Measurements from ENCODE around the gene INAFM1.

INAFM1 gene

DNA sequence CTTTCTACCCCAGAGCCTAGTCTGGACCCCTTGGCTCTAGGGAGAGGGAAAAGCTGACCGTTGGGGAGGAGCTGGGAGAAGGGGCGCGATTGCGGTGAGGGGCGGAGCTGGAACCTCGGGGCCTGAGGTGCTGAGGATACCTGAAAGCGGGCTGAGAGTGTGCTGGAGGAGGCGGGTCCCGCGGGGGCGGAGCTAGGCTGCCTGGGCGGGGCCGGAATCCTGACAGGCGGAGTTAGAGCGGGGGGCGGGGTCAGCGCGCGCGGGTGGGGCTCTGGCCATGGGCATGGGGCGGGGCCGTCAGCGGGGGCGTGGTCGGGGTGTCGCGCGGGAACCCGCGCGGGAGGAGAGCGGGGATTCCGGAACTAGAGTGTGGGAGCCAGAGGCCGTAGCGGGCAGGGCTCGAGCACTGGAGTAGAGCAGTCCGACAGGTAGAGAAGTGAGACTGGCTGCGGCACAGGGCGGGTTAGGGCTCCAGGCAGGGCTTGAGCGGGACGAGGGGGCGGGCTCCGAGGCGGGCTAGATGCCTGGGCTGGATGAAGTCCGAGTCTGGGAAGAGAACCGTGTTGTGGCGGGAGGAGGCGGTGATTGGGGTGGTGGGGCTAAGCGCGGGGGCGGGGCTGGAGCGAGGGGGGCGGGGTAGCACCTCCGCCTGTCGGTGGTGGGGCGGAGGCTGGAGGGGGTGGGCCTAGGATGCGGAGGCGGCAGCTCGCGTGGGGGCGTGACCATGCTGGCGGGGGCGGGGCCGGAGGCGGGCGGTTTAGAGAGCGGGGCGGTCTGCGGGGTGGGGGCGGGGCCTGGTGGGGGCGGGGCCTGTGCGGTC is at the start of gene INAFM1:
Gene INAFM1, plus strand, starts transcription at position 815 of the 820 bp plus-strand sequence. CDS start 35 bp downstream, outside the sequence.
- H3K27me3 Mint-ChIP-seq, result no peaks in the 10 kb centered on the region
- H3K36me3 Mint-ChIP-seq, result peaks cover 16 to 37% of the 10 kb centered on the region in 2 donors
- peaks cover 29 to 40% of the 10 kb centered on the region in 2 donors for H3K4me1 Mint-ChIP-seq
- peak within 1 kb of the TSS; percentile 94 for H3K27ac Mint-ChIP-seq
- ATAC-seq (replicated peaks) (peak; percentile 82 to 84), DNase-seq (peak; percentile 97)
- H3K9me3 Mint-ChIP-seq, result no peaks in the 10 kb centered on the region
- H3K4me3 Mint-ChIP-seq, result peak within 1 kb of the TSS; percentile 84 to 88

DNA sequence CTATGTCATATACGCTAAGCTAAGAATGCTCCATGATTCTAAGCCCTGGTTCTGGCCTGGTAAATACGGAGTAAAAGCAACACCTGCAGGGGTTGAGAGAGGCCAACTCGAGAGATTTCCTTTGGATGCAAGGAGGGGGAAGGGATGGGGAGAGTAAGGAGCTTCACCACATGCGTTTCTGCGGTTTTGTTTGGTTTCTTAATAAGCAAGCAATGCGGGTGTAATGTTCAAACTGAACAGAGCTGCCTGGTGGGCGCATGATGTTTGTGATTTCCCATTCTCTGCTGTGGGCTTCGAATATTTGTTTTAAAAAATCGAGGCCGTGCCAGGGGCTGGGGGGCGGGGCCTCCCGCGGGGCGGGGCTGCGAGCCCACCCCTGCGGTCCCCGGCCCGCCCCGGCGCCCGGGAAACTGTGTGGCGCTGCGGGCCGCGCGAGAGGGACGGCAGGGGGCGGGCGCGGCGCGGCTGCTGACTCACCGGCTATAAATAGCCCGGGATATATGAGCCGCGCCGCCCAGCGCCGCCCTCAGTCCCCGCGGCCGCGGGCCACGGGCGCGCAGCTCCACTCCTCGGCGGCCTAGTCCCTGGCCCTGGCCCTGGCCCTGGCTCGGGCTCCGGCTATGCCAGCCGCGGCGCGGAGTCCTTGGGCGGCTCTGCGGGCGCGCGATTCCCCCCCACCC is 48.8 kb upstream of the INAFM1 start:
- H3K27me3 Mint-ChIP-seq, result no peaks in the 10 kb centered on the region
- peak; percentile 70 to 71 for ATAC-seq (replicated peaks)
- H3K4me1 Mint-ChIP-seq, result peaks cover 6 to 19% of the 10 kb centered on the region in 2 donors
- no peaks in the 10 kb centered on the region for H3K9me3 Mint-ChIP-seq
- H3K4me3 Mint-ChIP-seq, result peak overlapping the region; percentile 84
- peaks cover 3 to 5% of the 10 kb centered on the region in 2 donors for H3K36me3 Mint-ChIP-seq
- DNase-seq, result peak; percentile 81
- peak overlapping the region; percentile 88 for H3K27ac Mint-ChIP-seq

DNA sequence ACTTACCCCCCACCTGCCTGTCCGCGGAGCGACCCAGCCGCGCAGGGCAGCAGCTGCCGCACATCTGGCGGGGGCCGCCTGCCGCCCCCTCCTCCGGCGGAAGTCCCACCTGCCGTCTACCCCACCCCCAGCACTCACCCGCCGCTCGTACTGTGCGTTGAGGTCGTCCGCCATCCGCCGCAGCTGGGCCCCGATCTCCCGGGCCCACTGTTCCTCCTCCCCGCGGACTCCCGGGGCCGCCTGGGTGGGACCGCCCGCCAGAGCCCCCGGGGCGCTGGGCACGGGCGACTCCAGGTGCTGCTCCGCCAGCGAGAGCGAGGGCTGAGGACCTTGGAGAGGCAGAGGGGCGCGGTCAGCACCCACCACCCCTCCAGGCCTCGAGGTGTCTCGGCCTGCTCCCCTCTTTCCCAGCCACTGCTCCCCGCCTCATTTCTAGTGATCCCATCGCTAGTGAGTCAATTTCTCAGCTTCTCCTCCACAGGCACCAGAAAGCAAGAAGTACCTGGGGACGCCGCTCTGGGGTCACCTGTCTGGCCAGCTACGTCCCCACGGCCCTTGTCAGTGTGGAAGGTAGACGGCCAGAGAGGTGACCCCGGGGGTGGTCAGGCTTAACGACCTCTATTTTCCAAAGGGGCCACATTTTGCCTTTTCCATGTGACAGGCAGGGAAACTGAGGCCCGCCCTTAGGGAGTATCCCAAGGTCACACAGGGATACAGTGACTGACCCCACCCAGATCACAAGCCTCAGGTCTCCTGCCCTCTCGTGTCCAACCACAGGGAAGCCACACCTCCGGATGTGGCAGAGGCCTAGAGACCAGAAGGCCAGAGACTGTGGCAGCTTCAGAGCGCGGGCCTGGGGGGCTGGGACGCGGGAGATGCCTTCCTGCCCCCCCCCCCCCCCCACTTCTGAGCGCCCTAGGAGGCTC is 48.0 kb upstream of the INAFM1 start:
- peaks cover 0 to 3% of the 10 kb centered on the region in 2 donors for H3K36me3 Mint-ChIP-seq
- peak; percentile 21 to 33 for ATAC-seq (replicated peaks)
- peak overlapping the region; percentile 84 for H3K4me3 Mint-ChIP-seq
- peak overlapping the region; percentile 94 for H3K27ac Mint-ChIP-seq
- DNase-seq, result peak; percentile 58
- H3K27me3 Mint-ChIP-seq, result no peaks in the 10 kb centered on the region
- peaks cover 10 to 23% of the 10 kb centered on the region in 2 donors for H3K4me1 Mint-ChIP-seq
- H3K9me3 Mint-ChIP-seq, result no peaks in the 10 kb centered on the region

DNA sequence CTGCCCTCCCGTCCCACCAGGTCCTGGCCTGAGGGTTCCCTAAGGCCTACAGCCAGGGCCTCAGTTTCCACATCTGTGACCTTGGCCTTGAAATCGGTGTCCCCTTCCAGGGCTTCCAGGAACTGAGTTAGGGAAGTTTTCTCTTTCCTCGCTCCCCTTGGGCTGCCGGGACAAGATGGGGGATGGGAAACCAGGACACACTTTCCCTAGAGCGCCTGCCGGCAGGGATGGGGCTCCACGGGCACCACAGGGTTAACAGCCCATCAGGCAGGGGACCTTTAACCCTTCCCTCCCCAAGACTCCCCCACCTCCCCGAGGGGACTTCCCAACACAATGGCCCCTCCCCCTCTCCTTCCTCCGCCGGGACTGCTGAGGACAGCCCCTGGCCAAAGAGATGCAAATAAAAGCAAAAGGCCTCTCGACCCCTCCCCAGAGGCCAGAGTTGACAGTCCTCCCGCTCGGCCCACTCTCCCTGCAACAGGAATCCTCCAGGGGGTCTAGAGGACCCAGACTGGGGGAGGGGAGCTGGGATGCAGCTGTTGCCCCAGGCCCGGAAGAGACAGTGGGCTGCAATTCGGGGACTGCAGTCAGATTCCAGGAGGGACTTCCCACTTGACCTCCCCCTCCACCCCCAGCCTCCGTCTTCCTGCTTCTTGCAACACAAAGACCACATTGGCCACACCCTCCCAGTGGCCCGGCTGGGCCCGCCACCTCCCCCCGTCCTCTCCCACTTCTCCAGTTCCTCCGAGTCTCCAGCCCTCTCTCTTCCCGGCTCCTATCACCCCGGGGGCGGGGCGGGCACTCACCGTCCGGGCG is 47.1 kb upstream of the INAFM1 start:
- DNase-seq (peak; percentile 69), ATAC-seq (replicated peaks) (peak; percentile 23 to 26)
- H3K4me3 Mint-ChIP-seq, result peak overlapping the region; percentile 84
- H3K4me1 Mint-ChIP-seq, result peaks cover 16 to 32% of the 10 kb centered on the region in 2 donors
- H3K36me3 Mint-ChIP-seq, result peaks cover 0 to 3% of the 10 kb centered on the region in 2 donors
- H3K27me3 Mint-ChIP-seq, result no peaks in the 10 kb centered on the region
- H3K27ac Mint-ChIP-seq, result peak overlapping the region; percentile 94
- no peaks in the 10 kb centered on the region for H3K9me3 Mint-ChIP-seq

DNA sequence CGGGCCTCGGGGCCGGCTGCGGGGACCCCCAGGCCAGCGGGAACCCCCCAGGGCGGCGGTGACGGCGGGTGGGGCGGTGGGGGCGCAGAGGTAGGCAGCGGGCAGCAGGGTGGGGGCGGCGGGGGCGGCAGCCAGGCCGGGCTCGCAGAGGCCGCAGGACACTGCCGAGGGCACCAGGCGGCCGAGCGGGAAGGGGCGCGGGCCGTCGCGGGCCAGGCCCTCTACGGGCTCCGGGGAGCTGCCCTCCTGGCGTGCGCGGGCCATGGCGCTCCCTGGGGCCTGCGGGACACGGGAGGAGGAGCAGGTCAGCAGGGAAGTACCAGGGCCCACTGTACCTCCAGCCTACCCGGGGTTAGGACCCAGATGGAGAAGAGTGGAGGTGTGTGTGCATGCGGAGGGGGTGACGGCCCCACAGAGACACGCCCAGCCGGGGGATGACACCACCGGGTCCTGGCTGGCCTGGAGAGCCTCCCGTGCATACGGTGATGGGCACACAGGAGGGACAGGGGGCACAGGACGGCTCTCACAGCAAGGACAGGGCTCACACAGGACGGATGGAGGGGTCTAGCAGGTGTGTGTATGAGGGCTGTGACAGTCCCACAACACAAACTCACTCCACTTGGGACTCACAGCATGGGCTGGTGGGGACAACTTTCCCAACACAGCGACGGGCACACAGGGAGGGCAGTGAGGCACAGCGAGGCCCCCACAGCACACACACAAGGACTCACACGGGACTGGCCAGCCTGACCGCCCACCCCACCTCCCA is 46.3 kb upstream of the INAFM1 start:
- Mint-ChIP-seq H3K4me1 (peaks cover 20 to 37% of the 10 kb centered on the region in 2 donors), H3K27ac (no peak overlapping the region), H3K9me3 (no peaks in the 10 kb centered on the region), H3K4me3 (peak overlapping the region; percentile 84), H3K36me3 (peaks cover 0 to 3% of the 10 kb centered on the region in 2 donors), H3K27me3 (no peaks in the 10 kb centered on the region)
- ATAC-seq (replicated peaks), result peak; percentile 22 to 23
- DNase-seq, result peak; percentile 35

DNA sequence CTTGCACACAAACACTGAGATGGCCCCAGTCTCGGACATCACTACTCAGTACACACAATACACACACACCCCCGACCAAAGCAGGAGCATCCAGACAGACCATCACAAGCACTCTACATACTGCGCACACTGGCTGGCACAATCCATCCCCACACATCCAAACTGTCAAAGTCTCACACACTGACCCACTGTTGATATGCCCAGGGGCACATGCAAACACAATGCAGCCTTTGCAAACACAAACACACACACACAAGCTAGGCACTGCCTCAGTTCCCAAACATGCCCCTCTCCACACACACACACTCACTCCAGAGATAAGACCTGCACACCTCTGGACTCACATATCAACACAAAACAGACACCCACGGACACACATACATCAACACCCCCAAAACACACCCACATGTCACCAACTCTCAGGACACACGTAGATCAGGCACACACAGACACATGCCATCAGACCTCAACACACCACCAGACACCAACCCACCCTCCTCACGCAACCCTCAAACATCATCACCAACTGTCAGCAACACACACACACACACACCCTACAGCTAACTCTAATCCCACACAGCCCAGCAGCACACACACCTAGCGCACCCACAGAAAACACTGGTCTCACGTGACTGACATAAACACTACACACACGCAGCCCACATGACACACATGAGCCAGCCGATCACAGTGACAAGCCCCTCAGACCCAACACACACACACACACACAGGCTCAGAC is 45.6 kb upstream of the INAFM1 start:
- H3K4me3 Mint-ChIP-seq, result no peak overlapping the region
- DNase-seq (no peak), ATAC-seq (replicated peaks) (no peak)
- H3K4me1 Mint-ChIP-seq, result peaks cover 20 to 37% of the 10 kb centered on the region in 2 donors
- no peaks in the 10 kb centered on the region for H3K27me3 Mint-ChIP-seq
- no peaks in the 10 kb centered on the region for H3K36me3 Mint-ChIP-seq
- H3K9me3 Mint-ChIP-seq, result no peaks in the 10 kb centered on the region
- H3K27ac Mint-ChIP-seq, result no peak overlapping the region

DNA sequence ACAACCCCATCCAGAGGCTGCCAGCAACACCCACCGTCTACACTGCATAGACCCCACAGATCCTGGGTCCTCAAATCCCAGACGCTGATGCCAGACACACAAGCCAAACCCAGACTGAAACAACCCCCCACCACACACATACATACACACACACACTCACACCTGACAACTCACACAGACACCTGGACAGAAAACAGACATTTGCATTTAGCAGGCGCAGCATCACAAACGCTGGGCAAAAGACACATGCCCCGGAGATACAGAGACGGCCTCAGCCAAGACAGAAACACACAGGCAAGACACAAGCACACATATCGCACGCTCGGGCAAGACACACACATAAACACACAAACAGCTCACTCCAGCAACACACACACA is 45.0 kb upstream of the INAFM1 start:
- peaks cover 20 to 37% of the 10 kb centered on the region in 2 donors for H3K4me1 Mint-ChIP-seq
- H3K36me3 Mint-ChIP-seq, result no peaks in the 10 kb centered on the region
- no peak overlapping the region for H3K27ac Mint-ChIP-seq
- ATAC-seq (replicated peaks), result no peak
- H3K9me3 Mint-ChIP-seq, result no peaks in the 10 kb centered on the region
- DNase-seq, result no peak
- no peak overlapping the region for H3K4me3 Mint-ChIP-seq
- H3K27me3 Mint-ChIP-seq, result no peaks in the 10 kb centered on the region

DNA sequence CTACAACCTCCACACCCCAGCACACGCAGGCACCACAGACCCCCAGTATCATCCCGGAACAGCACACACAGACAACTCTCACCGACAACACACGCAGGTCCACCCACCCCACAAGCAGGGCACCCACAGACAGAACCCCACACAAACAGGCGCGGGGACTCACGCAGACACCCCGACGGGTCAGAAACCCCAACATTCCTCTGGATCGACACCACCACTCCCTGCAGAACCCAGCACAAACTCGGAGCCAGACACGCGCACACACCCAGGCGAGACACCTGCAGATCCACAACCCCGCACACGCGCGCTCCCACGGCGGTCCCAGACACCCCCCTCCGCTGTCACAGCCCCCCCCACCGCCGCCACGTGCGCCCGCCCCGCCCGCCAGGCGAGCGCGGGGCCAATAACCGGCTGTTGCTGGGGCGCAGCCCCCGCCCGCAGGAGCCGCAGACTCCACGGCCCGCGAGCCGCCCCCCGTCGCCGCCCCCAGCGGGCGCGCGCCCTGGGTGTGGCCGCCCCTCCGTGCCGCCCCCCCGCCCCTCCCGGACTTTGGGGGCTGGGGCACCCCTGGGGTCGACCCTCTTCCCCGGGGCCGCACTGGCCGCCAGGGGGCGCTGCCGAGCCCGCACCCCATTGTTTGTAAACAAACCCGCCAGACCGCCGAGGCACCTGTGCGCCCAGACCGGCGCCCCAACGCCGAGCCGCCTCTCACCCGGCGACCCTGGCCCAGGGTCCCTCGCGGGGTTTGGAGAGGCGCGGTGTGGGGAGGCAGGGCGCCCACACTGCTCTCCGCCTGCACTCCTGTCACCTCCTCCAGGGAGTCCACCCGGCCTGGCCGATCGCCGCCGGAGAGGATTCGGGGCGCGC is 44.4 kb upstream of the INAFM1 start:
- peak overlapping the region; percentile 31 to 51 for H3K4me3 Mint-ChIP-seq
- H3K27me3 Mint-ChIP-seq, result no peaks in the 10 kb centered on the region
- no peak overlapping the region for H3K27ac Mint-ChIP-seq
- peaks cover 20 to 36% of the 10 kb centered on the region in 2 donors for H3K4me1 Mint-ChIP-seq
- no peaks in the 10 kb centered on the region for H3K9me3 Mint-ChIP-seq
- ATAC-seq (replicated peaks), result peak; percentile 12 to 21
- no peaks in the 10 kb centered on the region for H3K36me3 Mint-ChIP-seq
- peak; percentile 61 for DNase-seq

DNA sequence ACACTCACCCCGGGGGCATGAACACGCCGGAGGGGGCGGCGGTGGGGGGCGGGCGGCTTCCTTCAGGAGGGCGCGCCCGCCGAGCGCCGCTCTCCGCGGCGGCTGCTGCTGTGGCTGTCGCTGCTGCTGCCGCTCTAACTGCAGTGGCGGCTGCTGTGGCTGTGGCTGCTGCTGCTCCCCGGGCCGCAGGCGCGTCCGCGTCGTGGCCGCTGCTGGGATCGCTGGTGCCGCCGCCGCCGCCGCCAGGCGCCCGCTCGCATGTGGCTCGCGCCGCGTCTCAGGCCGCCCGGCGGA is 43.8 kb upstream of the INAFM1 start, which contains the start of gene BBC3:
Gene BBC3, minus strand, starts transcription at position 279 of the 294 bp plus-strand sequence. CDS start 2,768 bp downstream, outside the sequence.
- Mint-ChIP-seq H3K36me3 (no peaks in the 10 kb centered on the region), H3K27me3 (no peaks in the 10 kb centered on the region), H3K4me1 (peaks cover 17 to 32% of the 10 kb centered on the region in 2 donors), H3K9me3 (no peaks in the 10 kb centered on the region), H3K4me3 (peak within 1 kb of the TSS; percentile 62 to 76), H3K27ac (peak within 1 kb of the TSS; percentile 72)
- ATAC-seq (replicated peaks) (no peak), DNase-seq (no peak)

DNA sequence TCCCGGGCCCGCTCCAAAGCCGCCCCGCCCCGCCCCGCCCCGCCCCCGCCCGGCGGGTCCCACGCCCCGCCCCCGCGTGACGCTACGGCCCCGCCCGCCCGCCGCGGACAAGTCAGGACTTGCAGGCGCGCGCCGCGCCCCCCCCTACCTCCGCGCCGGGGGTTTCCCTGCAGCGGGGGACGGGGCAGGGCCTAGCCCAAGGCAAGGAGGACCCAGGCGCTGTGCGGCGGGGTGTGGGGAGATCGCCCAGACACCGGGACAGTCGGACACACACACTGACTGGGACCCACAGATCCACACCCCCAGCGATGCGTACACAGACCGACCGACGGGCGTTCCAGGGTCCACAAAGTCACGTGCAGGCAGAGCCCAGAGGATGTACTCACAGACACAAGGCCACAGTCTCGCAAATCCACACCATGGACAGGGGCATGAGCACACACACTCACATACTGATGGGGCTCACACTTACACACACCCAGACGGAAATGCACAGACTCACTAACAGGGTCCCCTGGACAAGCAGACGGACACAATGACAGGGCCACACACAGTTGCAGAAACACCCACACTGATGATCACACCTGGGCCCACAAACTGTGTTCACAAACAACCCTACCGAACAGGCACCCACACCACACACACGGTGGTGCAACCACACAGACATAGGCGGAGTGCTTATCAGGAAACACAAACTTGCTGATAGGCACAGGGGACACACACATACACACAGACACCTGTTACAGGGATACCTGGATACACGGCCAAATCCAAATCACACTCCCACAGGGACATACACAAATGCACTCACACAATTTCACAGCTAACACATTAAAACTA is 43.2 kb upstream of the INAFM1 start:
- ATAC-seq (replicated peaks), result peak; percentile 53 to 64
- Mint-ChIP-seq H3K27me3 (no peaks in the 10 kb centered on the region), H3K27ac (peak overlapping the region; percentile 72), H3K4me3 (peak overlapping the region; percentile 62 to 76), H3K9me3 (no peaks in the 10 kb centered on the region), H3K36me3 (no peaks in the 10 kb centered on the region), H3K4me1 (peaks cover 17 to 32% of the 10 kb centered on the region in 2 donors)
- peak; percentile 79 for DNase-seq
